KBM-7 (cell line): Measurements from ENCODE around the gene SETD2.

Experiments
- DNase-seq: peaks from one replicate; pipeline ENCODE4 v3.0.0-alpha.2; 2015
- in situ Hi-C: fragments of 300-500 bp; cut with MboI; formaldehyde crosslinking; loops from 2 replicates; pipeline ENCODE4 v1.14.3; 2020; ENCODE audit warnings: low sequenced_read_pairs, low pct_unique_long_range_greater_than_20kb, mixed read lengths

SETD2 gene

GRCh38 chr3:46978381-46978780 is 185.5 kb downstream of the SETD2 start:
- DNase-seq, result no peak
- in situ Hi-C loops, result no loop called here

GRCh38 chr3:46977811-46978195 is 186.1 kb downstream of the SETD2 start:
- DNase-seq, result no peak
- in situ Hi-C loops, result no loop called here

- DNase-seq, result peak; percentile 96
- in situ Hi-C loops, result no loop called here
Measured at GRCh38 chr3:46976326-46977190, 187.4 kb downstream of the SETD2 start, which contains the start of gene CCDC12. CCDC12 (minus strand) TSS chr3:46976745; CDS start chr3:46976732, 13 bp downstream.

- in situ Hi-C loops, result no loop called here
- peak; percentile 76 for DNase-seq
Measured at GRCh38 chr3:46974421-46975171, 189.3 kb downstream of the SETD2 start.

GRCh38 chr3:46972396-46972795 is 191.5 kb downstream of the SETD2 start:
- no peak for DNase-seq
- in situ Hi-C loops, result no loop called here

- in situ Hi-C loops, result no loop called here
- DNase-seq, result peak; percentile 51
Measured at GRCh38 chr3:46971742-46972141, 192.2 kb downstream of the SETD2 start.

GRCh38 chr3:46971151-46971550 is 192.8 kb downstream of the SETD2 start:
- in situ Hi-C loops, result no loop called here

GRCh38 chr3:46970391-46971091 is 193.4 kb downstream of the SETD2 start:
- in situ Hi-C loops, result no loop called here
- DNase-seq, result no peak

More at GRCh38 chr3:46971151-46971550, 192.8 kb downstream of the SETD2 start:
- no peak for DNase-seq

- in situ Hi-C loops, result no loop called here
Measured at GRCh38 chr3:46968783-46969428, 195.0 kb downstream of the SETD2 start.

GRCh38 chr3:46966811-46967210 is 197.1 kb downstream of the SETD2 start:
- no peak for DNase-seq
- in situ Hi-C loops, result no loop called here

More at GRCh38 chr3:46968783-46969428, 195.0 kb downstream of the SETD2 start:
- DNase-seq, result no peak
